Gastroesophageal sphincter (tissue), 4 donors: Measurements from ENCODE around the gene DRD4. TPM values are rescaled to one million over a fixed set of nuclear protein-coding genes. Genes with fewer than 3 reads are reported as not detected.
"Not testable (repeated sequence)": the region's sequence is repeated elsewhere in the genome, so short reads cannot be mapped to it uniquely, and the experiment has no call there.

Source experiments
- ATAC-seq: fragments of 150-250 bp; one replicate; pipeline ENCODE4 v1.9.1; 2016; ENCODE audit warnings: mild to moderate bottlenecking, moderate library complexity
- H3K27ac ChIP-seq, 4 donors: fragments of 200-600 bp; sonication (generic) in 3 of 4; 1 replicate in 3 of 4; 2 replicates in 1 of 4; pipeline ENCODE4 v1.5.1; 2016 to 2019
- H3K27me3 ChIP-seq: fragments of 200-600 bp; sonication (generic); one replicate; pipeline ENCODE4 v1.5.1; 2019
- H3K36me3 ChIP-seq, 2 donors: fragments of 200-600 bp; sonication (generic); one replicate each; pipeline ENCODE4 v1.5.1; 2019; ENCODE audit warnings: control low read depth in 1 of 2
- H3K4me1 ChIP-seq, 3 donors: fragments of 200-600 bp; sonication (generic); 1 replicate in 2 of 3; 2 replicates in 1 of 3; pipeline ENCODE4 v1.5.1; 2016 to 2019; ENCODE audit warnings: control low read depth in 2 of 3
- H3K4me3 ChIP-seq, 2 donors: fragments of 200-600 bp; sonication (generic); one replicate each; pipeline ENCODE4 v1.5.1; 2019; ENCODE audit warnings: mild to moderate bottlenecking in 1 of 2, moderate library complexity in 1 of 2
- H3K9me3 ChIP-seq, 3 donors: fragments of 200-600 bp; sonication (generic); one replicate each; pipeline ENCODE4 v1.5.1; 2017 to 2019; ENCODE audit warnings: control low read depth in 2 of 3
- EP300 ChIP-seq: sonication (generic); formaldehyde crosslinking; IDR thresholded peaks from one replicate; pipeline ENCODE4 v1.6.1; 2017; ENCODE audit warnings: antibody characterized with exemption, mild to moderate bottlenecking
- POLR2A ChIP-seq, 2 donors: fragments of 450-650 bp; IDR thresholded peaks; one replicate each; pipeline ENCODE4 v1.6.1; 2017; ENCODE audit warnings: antibody characterized with exemption in 2 of 2, mild to moderate bottlenecking in 2 of 2, moderate library complexity in 1 of 2
- POLR2AphosphoS5 ChIP-seq: sonication (generic); formaldehyde crosslinking; IDR thresholded peaks from one replicate; pipeline ENCODE4 v1.6.1; 2017; ENCODE audit warnings: antibody characterized with exemption
- WGBS, 2 donors: methylation state at CpG; one replicate each; pipeline ENCODE4 v1.1.5; 2018; ENCODE audit warnings: low coverage in 1 of 2; 5-methylcytosine and 5-hydroxymethylcytosine counted together
- total RNA-seq, 4 donors: library from RNA; depleted of rRNA; stranded (reverse); fragments of >200 nt; gene quantifications; one replicate each; pipeline ENCODE4 v1.1.0, GENCODE V29; 2016
- TF ChIP-seq, protein P1 (sequence below), 4 experiments: fragments of 200-600 bp in 2 of 4; fragments of 450-650 bp in 2 of 4; sonication (generic) in 1 of 4; IDR thresholded peaks; one replicate each; pipeline ENCODE4 v1.5.1; 2017 to 2019; ENCODE audit warnings: antibody characterized with exemption in 4 of 4, mild to moderate bottlenecking in 2 of 4, moderate library complexity in 2 of 4

The DRD4 gene
- total RNA-seq, 4 donors from 2014 or later: 0.27 TPM; not detected in 3

GRCh38 chr11:689625-690024, 52.6 kb downstream of the DRD4 start:
- no peak overlapping the region for H3K4me3 ChIP-seq
- no peak overlapping the region for H3K27ac ChIP-seq
- no peaks in the 10 kb centered on the region for H3K27me3 ChIP-seq
- no peaks in the 10 kb centered on the region for H3K9me3 ChIP-seq
- ATAC-seq: no peak
- 75% methylated on average over 2 of the region's 7 CpGs; no CpG with 5 or more reads in 1 of the 2 donors for WGBS, 2 donors
- H3K4me1 ChIP-seq: peaks cover 0 to 21% (median 13%) of the 10 kb centered on the region in 3 donors
- TF ChIP-seq, protein P1, sequence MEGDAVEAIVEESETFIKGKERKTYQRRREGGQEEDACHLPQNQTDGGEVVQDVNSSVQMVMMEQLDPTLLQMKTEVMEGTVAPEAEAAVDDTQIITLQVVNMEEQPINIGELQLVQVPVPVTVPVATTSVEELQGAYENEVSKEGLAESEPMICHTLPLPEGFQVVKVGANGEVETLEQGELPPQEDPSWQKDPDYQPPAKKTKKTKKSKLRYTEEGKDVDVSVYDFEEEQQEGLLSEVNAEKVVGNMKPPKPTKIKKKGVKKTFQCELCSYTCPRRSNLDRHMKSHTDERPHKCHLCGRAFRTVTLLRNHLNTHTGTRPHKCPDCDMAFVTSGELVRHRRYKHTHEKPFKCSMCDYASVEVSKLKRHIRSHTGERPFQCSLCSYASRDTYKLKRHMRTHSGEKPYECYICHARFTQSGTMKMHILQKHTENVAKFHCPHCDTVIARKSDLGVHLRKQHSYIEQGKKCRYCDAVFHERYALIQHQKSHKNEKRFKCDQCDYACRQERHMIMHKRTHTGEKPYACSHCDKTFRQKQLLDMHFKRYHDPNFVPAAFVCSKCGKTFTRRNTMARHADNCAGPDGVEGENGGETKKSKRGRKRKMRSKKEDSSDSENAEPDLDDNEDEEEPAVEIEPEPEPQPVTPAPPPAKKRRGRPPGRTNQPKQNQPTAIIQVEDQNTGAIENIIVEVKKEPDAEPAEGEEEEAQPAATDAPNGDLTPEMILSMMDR (IDR thresholded peaks at IDR 0.05): no peak
- no peak for TF ChIP-seq POLR2AphosphoS5
- TF ChIP-seq EP300: no peak
- no peak for TF ChIP-seq POLR2A (IDR thresholded peaks at IDR 0.05)
- H3K36me3 ChIP-seq: peaks cover 0 to 66% of the 10 kb centered on the region in 2 donors

DNA sequence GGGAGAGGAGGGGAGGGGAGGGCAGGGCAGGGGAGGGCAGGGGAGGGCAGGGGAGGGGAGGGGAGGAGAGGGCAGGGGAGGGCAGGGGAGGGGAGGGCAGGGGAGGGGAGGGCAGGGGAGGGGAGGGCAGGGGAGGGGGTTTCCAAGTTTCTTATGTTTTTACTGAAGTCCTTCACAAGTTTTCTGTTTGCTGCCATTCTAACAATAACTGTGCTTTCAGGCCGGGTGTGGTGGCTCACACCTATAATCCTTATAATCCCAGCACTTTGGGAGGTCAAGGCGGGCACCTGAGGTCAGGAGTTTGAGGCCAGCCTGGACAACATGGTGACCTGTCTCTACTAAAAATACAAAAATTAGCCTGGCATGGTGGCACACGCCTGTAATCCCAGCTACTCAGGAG, 53.2 kb downstream of the DRD4 start:
- H3K27ac ChIP-seq, H3K9me3 ChIP-seq, H3K4me3 ChIP-seq, H3K27me3 ChIP-seq, ATAC-seq: not testable (repeated sequence)
- H3K36me3 ChIP-seq: peaks cover 0 to 59% of the 10 kb centered on the region in 2 donors
- 94 to 100% methylated on average over 1 to 3 of the region's 3 CpGs for WGBS, 2 donors
- peaks cover 0 to 22% (median 13%) of the 10 kb centered on the region in 3 donors for H3K4me1 ChIP-seq

Other genes starting within 250 kb of the DRD4 start
- gene PKP3, start 243.1 kb upstream of the DRD4 start, total RNA-seq: 10 to 100 TPM in 1 of 4 donors, 1 to 10 TPM in 2, under 1 TPM in 1; 0.67 to 14.3 (median 2.3) TPM
- gene SIGIRR, start 222.3 kb upstream of the DRD4 start, total RNA-seq: 10 to 100 TPM; 37.4 to 49.5 (median 44.8) TPM
- gene ANO9, start 195.3 kb upstream of the DRD4 start, total RNA-seq: under 1 TPM in 3 of 4 donors, not detected in 1; 0.22 to 0.94 (median 0.47) TPM
- 10 to 100 TPM; 23.4 to 55.9 (median 43.1) TPM for gene PTDSS2, start 187.0 kb upstream of the DRD4 start, total RNA-seq
- 100 to 1,000 TPM; 243 to 354 (median 264) TPM for gene RNH1, start 130.0 kb upstream of the DRD4 start, total RNA-seq
- gene HRAS, start 101.7 kb upstream of the DRD4 start, total RNA-seq: 10 to 100 TPM; 41.1 to 68.0 (median 53.8) TPM
- gene LRRC56, start 99.7 kb upstream of the DRD4 start, total RNA-seq: under 1 TPM in 3 of 4 donors, not detected in 1; 0.13 to 0.69 (median 0.20) TPM
- gene LMNTD2, start 76.5 kb upstream of the DRD4 start, total RNA-seq: 1 to 10 TPM in 3 of 4 donors, under 1 TPM in 1; 0.81 to 2.1 (median 1.1) TPM
- gene RASSF7, start 76.3 kb upstream of the DRD4 start, total RNA-seq: 10 to 100 TPM in 2 of 4 donors, 1 to 10 TPM in 2; 3.4 to 12.5 (median 8.6) TPM
- 10 to 100 TPM; 18.0 to 28.0 (median 25.1) TPM for gene PHRF1, start 60.8 kb upstream of the DRD4 start, total RNA-seq
- gene IRF7, start 21.3 kb upstream of the DRD4 start, total RNA-seq: 10 to 100 TPM in 3 of 4 donors, 1 to 10 TPM in 1; 5.4 to 25.4 (median 13.9) TPM
- gene CDHR5, start 12.3 kb upstream of the DRD4 start, total RNA-seq: not detected
- gene SCT, start 10.1 kb upstream of the DRD4 start, total RNA-seq: not detected
- gene DEAF1, start 58.0 kb downstream of the DRD4 start, total RNA-seq: 10 to 100 TPM; 19.9 to 45.0 (median 35.0) TPM
- gene TMEM80, start 58.5 kb downstream of the DRD4 start, total RNA-seq: 10 to 100 TPM; 35.6 to 65.8 (median 48.6) TPM
- 10 to 100 TPM in 3 of 4 donors, 1 to 10 TPM in 1; 9.7 to 33.9 (median 24.0) TPM for gene EPS8L2, start 69.0 kb downstream of the DRD4 start, total RNA-seq
- gene TALDO1, start 110.2 kb downstream of the DRD4 start, total RNA-seq: 100 to 1,000 TPM; 161 to 201 (median 185) TPM
- 10 to 100 TPM; 28.9 to 33.8 (median 31.2) TPM for gene GATD1, start 140.2 kb downstream of the DRD4 start, total RNA-seq
- gene CEND1, start 152.8 kb downstream of the DRD4 start, total RNA-seq: 1 to 10 TPM in 1 of 4 donors, under 1 TPM in 3; 0.17 to 2.9 (median 0.58) TPM
- 10 to 100 TPM in 1 of 4 donors, 1 to 10 TPM in 3; 5.2 to 14.5 (median 6.9) TPM for gene SLC25A22, start 161.0 kb downstream of the DRD4 start, total RNA-seq
- gene PIDD1, start 168.0 kb downstream of the DRD4 start, total RNA-seq: 10 to 100 TPM in 2 of 4 donors, 1 to 10 TPM in 2; 1.6 to 23.7 (median 9.0) TPM
- 100 to 1,000 TPM; 165 to 880 (median 462) TPM for gene RPLP2, start 172.7 kb downstream of the DRD4 start, total RNA-seq
- gene PNPLA2, start 181.6 kb downstream of the DRD4 start, total RNA-seq: 10 to 100 TPM; 39.7 to 79.4 (median 58.9) TPM
- gene CRACR2B, start 190.7 kb downstream of the DRD4 start, total RNA-seq: 10 to 100 TPM in 1 of 4 donors, 1 to 10 TPM in 3; 4.1 to 10.3 (median 6.4) TPM
- gene CD151, start 195.7 kb downstream of the DRD4 start, total RNA-seq: 100 to 1,000 TPM; 277 to 794 (median 465) TPM
- 10 to 100 TPM; 65.5 to 86.0 (median 71.8) TPM for gene POLR2L, start 205.3 kb downstream of the DRD4 start, total RNA-seq
- 100 to 1,000 TPM in 3 of 4 donors, 10 to 100 TPM in 1; 66.5 to 115 (median 112) TPM for gene TSPAN4, start 205.6 kb downstream of the DRD4 start, total RNA-seq